ENCODE data around the gene SSBP1.
A peak's percentile ranks its signal among the peaks of the same experiment; 100 is the strongest.

Gene SSBP1

GRCh38 chr7:141785706-141786552, 47.8 kb downstream of the SSBP1 start:
- peak; percentile 18 for DNase-seq

GRCh38 chr7:141788296-141788695, 50.1 kb downstream of the SSBP1 start:
- no peak for DNase-seq

- no peak for DNase-seq
These were observed 51.8 kb downstream of the SSBP1 start, which contains the start of gene TAS2R5 for GRCh38 chr7:141789917-141790316. TAS2R5 (plus strand) TSS chr7:141790217; CDS start chr7:141790362, 145 bp downstream.

GRCh38 chr7:141792526-141792925, 54.4 kb downstream of the SSBP1 start:
- DNase-seq: no peak

Data from DMS153 (cell line).